HCT116 (cell line): ENCODE results near the gene C21orf91. TPM values are rescaled to one million over a fixed set of nuclear protein-coding genes. Genes with fewer than 3 reads are reported as not detected.

Experiments used
- ATAC-seq: fragments of 200-7000 bp; cut with Tn5 transposase; 2 replicates; pipeline ENCODE4 v1.9.1; 2020; ENCODE audit warnings: mild to moderate bottlenecking, moderate library complexity
- BruUV-seq: library from RNA; stranded (reverse); fragments of 400-500 nt; replicated peaks from 2 replicates; lab custom pipeline; 2021; lab: Mats Ljungman, UMichigan
- CTCF ChIA-PET: fragments of 300-600 bp; sonication (Branson Sonifier 250); formaldehyde crosslinking; loops from one replicate; lab custom pipeline; 2021; ENCODE audit warnings: antibody characterized with exemption; lab: Charles Lee
- POLR2A ChIA-PET: fragments of 300-600, 350-600 bp; sonication (Branson Sonifier 250); formaldehyde crosslinking; loops from one replicate; lab custom pipeline; 2021; ENCODE audit warnings: antibody characterized with exemption; lab: Charles Lee
- RAD21 ChIA-PET, 2 experiments: fragments of 300-600 bp; sonication (Branson Sonifier 250); formaldehyde crosslinking; loops; one replicate each; lab custom pipeline; 2023; ENCODE audit warnings: low total read pairs in 2 of 2; ENCODE audit not compliant: uncharacterized antibody in 2 of 2, unreplicated experiment in 2 of 2, low non-redundant PET in 1 of 2; lab: Charles Lee
- DNase-seq: peaks from one replicate; pipeline ENCODE4 v3.0.0-alpha.2; 2010; ENCODE audit warnings: low read depth, low spot score
- H2AFZ ChIP-seq: fragments of 200-600 bp; shearing (Covaris generic), sonication (generic); 2 replicates; pipeline ENCODE4 v1.6.1; 2017; ENCODE audit warnings: low read depth, mixed run types, mixed read lengths, antibody characterized with exemption, low read length; ENCODE audit not compliant: poor library complexity, severe bottlenecking
- H3K27ac ChIP-seq: 2 replicates; pipeline ENCODE4 v1.5.1; 2012; ENCODE audit warnings: low read depth, low read length
- H3K27me3 ChIP-seq: fragments of 200-600 bp; sonication (generic); 2 replicates; pipeline ENCODE4 v1.6.1; 2016; ENCODE audit warnings: mixed run types, low read length, mixed read lengths; ENCODE audit not compliant: insufficient read depth
- H3K36me3 ChIP-seq, 2 experiments: fragments of 200-500 bp in 1 of 2; fragments of 200-600 bp in 1 of 2; sonication (Bioruptor generic) in 1 of 2; sonication (generic) in 1 of 2; 2 replicates each; pipeline versions ENCODE4 v1.5.1 to v1.6.1; 2014 to 2016; ENCODE audit warnings: low read length in 2 of 2, inconsistent platforms in 1 of 2, mixed read lengths in 1 of 2, mixed run types in 1 of 2; ENCODE audit not compliant: insufficient read depth in 2 of 2, control insufficient read depth in 1 of 2
- H3K4me1 ChIP-seq, 2 experiments: fragments of 200-600 bp in 1 of 2; sonication (generic) in 1 of 2; 2 replicates each; pipeline versions ENCODE4 v1.5.1 to v1.6.1; 2012 to 2017; ENCODE audit warnings: low read length in 2 of 2, inconsistent platforms in 1 of 2, mild to moderate bottlenecking in 1 of 2, mixed read lengths in 1 of 2, mixed run types in 1 of 2, moderate library complexity in 1 of 2; ENCODE audit not compliant: insufficient read depth in 2 of 2, control insufficient read depth in 1 of 2
- H3K4me2 ChIP-seq: fragments of 200-600 bp; sonication (generic); 2 replicates; pipeline ENCODE4 v1.6.1; 2017; ENCODE audit warnings: mixed run types, low read length, mixed read lengths
- H3K4me3 ChIP-seq, 2 experiments: fragments of 200-600 bp in 1 of 2; sonication (generic) in 1 of 2; replicated peaks in 1 of 2; 2 replicates each; pipeline ENCODE4 v1.5.1; 2011 to 2016; ENCODE audit warnings: low read length in 2 of 2, control low read depth in 1 of 2, low read depth in 1 of 2, mild to moderate bottlenecking in 1 of 2, mixed read lengths in 1 of 2, mixed run types in 1 of 2
- H3K79me2 ChIP-seq: fragments of 200-600 bp; sonication (generic); 2 replicates; pipeline ENCODE4 v1.6.1; 2017; ENCODE audit warnings: mild to moderate bottlenecking, mixed run types, low read length, moderate library complexity, mixed read lengths; ENCODE audit not compliant: insufficient read depth
- H3K9ac ChIP-seq: fragments of 200-600 bp; sonication (generic); 2 replicates; pipeline ENCODE4 v1.6.1; 2016; ENCODE audit warnings: low read length, mixed read lengths
- H3K9me2 ChIP-seq: fragments of 200-600 bp; sonication (generic), shearing (Covaris generic); 2 replicates; pipeline ENCODE4 v1.6.1; 2017; ENCODE audit warnings: mixed run types, mild to moderate bottlenecking, moderate library complexity; ENCODE audit not compliant: insufficient read depth
- H3K9me3 ChIP-seq, 2 experiments: fragments of 200-500 bp in 1 of 2; fragments of 200-600 bp in 1 of 2; sonication (Bioruptor generic) in 1 of 2; sonication (generic) in 1 of 2; 2 replicates each; pipeline ENCODE4 v1.6.1; 2014 to 2017; ENCODE audit warnings: low read length in 2 of 2, mixed read lengths in 2 of 2, inconsistent platforms in 1 of 2, low read depth in 1 of 2, mild to moderate bottlenecking in 1 of 2, mixed run types in 1 of 2, moderate library complexity in 1 of 2; ENCODE audit not compliant: control insufficient read depth in 1 of 2, insufficient read depth in 1 of 2
- H4K20me1 ChIP-seq: fragments of 200-600 bp; sonication (generic), shearing (Covaris generic); 2 replicates; pipeline ENCODE4 v1.6.1; 2017; ENCODE audit warnings: mixed run types, mild to moderate bottlenecking, moderate library complexity; ENCODE audit not compliant: insufficient read depth
- CBX3 ChIP-seq: IDR thresholded peaks from 2 replicates; pipeline ENCODE4 v1.6.1; 2012; ENCODE audit warnings: low read depth
- CEBPB ChIP-seq: IDR thresholded peaks from 2 replicates; pipeline ENCODE4 v1.6.1; 2012; ENCODE audit warnings: low read depth
- CTCF ChIP-seq, 3 experiments: fragments of 200-600 bp in 1 of 3; sonication (generic) in 1 of 3; IDR thresholded peaks in 2 of 3; conservative IDR thresholded peaks in 1 of 3; 2 replicates each; pipeline ENCODE4 v1.5.1; 2012 to 2017; ENCODE audit warnings: low read depth in 2 of 3, low read length in 2 of 3, antibody characterized with exemption in 1 of 3, borderline replicate concordance in 1 of 3, control low read depth in 1 of 3, mild to moderate bottlenecking in 1 of 3, mixed read lengths in 1 of 3, mixed run types in 1 of 3, moderate library complexity in 1 of 3; ENCODE audit not compliant: insufficient read depth in 1 of 3
- ELF1 ChIP-seq: IDR thresholded peaks from 2 replicates; pipeline ENCODE4 v1.6.1; 2012; ENCODE audit warnings: low read depth, borderline replicate concordance
- EZH2 ChIP-seq: fragments of 200-600 bp; sonication (generic); IDR thresholded peaks from 2 replicates; pipeline ENCODE4 v1.6.1; 2017; ENCODE audit warnings: antibody characterized with exemption, mixed run types
- JUND ChIP-seq: IDR thresholded peaks from 2 replicates; pipeline ENCODE4 v1.6.1; 2012
- MAX ChIP-seq: IDR thresholded peaks from 2 replicates; pipeline ENCODE4 v1.6.1; 2012
- POLR2A ChIP-seq: IDR thresholded peaks from 2 replicates; pipeline ENCODE4 v1.7.0; 2011; ENCODE audit warnings: borderline replicate concordance; ENCODE audit not compliant: insufficient read depth, insufficient read length; ENCODE audit errors: extremely low read depth
- SP1 ChIP-seq: IDR thresholded peaks from 2 replicates; pipeline ENCODE4 v1.6.1; 2012; ENCODE audit warnings: low read depth
- SRF ChIP-seq: IDR thresholded peaks from 2 replicates; pipeline ENCODE4 v1.6.1; 2012; ENCODE audit warnings: low read depth
- YY1 ChIP-seq: IDR thresholded peaks from 2 replicates; pipeline ENCODE4 v1.6.1; 2011; ENCODE audit warnings: low read length, low read depth, moderate library complexity, mild to moderate bottlenecking; ENCODE audit not compliant: insufficient replicate concordance; ENCODE audit errors: extremely low read depth
- ZNF274 ChIP-seq: fragments of 200-500 bp; sonication (Bioruptor generic); IDR thresholded peaks from 2 replicates; pipeline ENCODE4 v1.6.1; 2014; ENCODE audit warnings: mild to moderate bottlenecking, low read depth, low read length, inconsistent platforms
- intact Hi-C: fragments of 100-400 bp; cut with micrococcal nuclease; formaldehyde crosslinking; loops from 2 replicates; pipeline ENCODE4 v1.10.0; 2022
- total RNA-seq: library from RNA; stranded (reverse); gene quantifications from one replicate; pipeline ENCODE4 v1.2.1, GENCODE V29; 2021; ENCODE audit not compliant: unreplicated experiment

C21orf91 gene
- total RNA-seq, 1 experiment from 2014 or later: 17.7 TPM

- Histone ChIP-seq H4K20me1 (no peaks in the 10 kb centered on the region), H3K79me2 (peaks cover 4% of the 10 kb centered on the region; the same call in 1 of the 2 replicates), H3K9ac (no peak overlapping the region), H2AFZ (no peak overlapping the region), H3K27me3 (no peaks in the 10 kb centered on the region), H3K4me3 (no peak overlapping the region), H3K27ac (no peak overlapping the region), H3K4me1 (no peaks in the 10 kb centered on the region), H3K36me3 (peaks cover 0 to 13% of the 10 kb centered on the region in 2 experiments; a peak in 2 of 4 replicates), H3K4me2 (no peak overlapping the region), H3K9me3 (no peaks in the 10 kb centered on the region), H3K9me2 (no peaks in the 10 kb centered on the region)
- no peak for DNase-seq
- ChIA-PET CTCF (no interaction called here), RAD21 (no interaction called here), POLR2A (no interaction called here)
- intact Hi-C loops: no loop called here
- TF ChIP-seq EZH2: no peak
- TF ChIP-seq SP1: no peak
- TF ChIP-seq SRF: no peak
- TF ChIP-seq JUND: no peak
- TF ChIP-seq CBX3: no peak
- TF ChIP-seq CEBPB: no peak
- TF ChIP-seq POLR2A: no peak
- no peak for TF ChIP-seq YY1
- TF ChIP-seq ELF1: no peak
- TF ChIP-seq ZNF274: no peak
- TF ChIP-seq CTCF (IDR thresholded peaks at IDR 0.05 in 2 of 3, conservative IDR thresholded peaks at IDR 0.05 in 1 of 3; ENCODE audit: borderline replicate concordance in 1 of 3, insufficient read depth in 1 of 3, low read depth in 2 of 3, low read length in 2 of 3): no peak
- no peak for TF ChIP-seq MAX
- BruUV-seq: no TSS peak
- ATAC-seq: no peak
Measured at GRCh38 chr21:17795146-17796036, 23.8 kb downstream of the C21orf91 start.
